M059J (cell line): ENCODE data around the gene EXD3. TPM values are rescaled to one million over a fixed set of nuclear protein-coding genes. Genes with fewer than 3 reads are reported as not detected.

Experiments
- DNase-seq: peaks from one replicate; pipeline ENCODE4 v3.0.0-alpha.2; 2012; ENCODE audit warnings: low read depth
- total RNA-seq: library from RNA; depleted of rRNA; stranded (reverse); fragments of >200 nt; shearing (Covaris generic); gene quantifications from 2 replicates; pipeline ENCODE4 v1.2.3, GENCODE V29; 2014

EXD3 gene
- total RNA-seq, 1 experiment from 2014 or later = 2.7 TPM

DNA sequence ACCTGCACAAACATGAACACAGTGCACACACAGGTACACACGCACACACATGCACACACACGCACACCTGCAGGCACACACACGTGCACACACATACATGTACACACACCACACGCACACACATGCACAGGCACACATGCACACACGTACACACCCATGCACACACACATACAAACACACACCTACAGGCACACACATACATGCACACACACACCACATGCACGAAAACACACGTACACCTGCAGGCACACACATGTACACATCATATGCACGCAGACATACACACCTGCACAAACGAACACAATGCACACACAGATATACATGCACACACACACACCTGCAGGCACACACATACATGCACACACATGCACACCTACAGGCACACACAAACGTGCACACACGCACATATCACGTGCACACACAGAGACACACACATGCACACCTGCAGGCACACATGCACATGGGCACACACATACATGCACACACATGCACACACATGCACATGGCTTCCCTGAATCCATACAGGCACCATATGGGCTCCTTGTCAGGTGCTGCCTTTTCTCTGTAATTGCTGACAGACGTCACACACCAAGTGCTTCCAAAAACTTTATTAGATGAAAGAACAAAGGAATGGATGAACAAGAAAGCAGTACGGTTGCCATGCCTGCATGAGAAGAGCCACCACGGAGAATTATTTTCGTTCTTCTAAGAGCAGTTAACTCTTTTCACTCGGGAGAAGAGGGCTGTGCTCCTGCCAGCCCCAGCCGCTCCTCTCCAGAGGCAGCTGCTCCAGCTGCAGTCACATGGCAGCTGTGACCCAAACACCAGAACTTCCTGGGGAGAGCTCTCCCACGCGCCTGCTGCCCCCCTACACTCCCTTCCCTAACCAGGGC lies 57.2 kb downstream of the EXD3 start:
- DNase-seq = no peak

DNA sequence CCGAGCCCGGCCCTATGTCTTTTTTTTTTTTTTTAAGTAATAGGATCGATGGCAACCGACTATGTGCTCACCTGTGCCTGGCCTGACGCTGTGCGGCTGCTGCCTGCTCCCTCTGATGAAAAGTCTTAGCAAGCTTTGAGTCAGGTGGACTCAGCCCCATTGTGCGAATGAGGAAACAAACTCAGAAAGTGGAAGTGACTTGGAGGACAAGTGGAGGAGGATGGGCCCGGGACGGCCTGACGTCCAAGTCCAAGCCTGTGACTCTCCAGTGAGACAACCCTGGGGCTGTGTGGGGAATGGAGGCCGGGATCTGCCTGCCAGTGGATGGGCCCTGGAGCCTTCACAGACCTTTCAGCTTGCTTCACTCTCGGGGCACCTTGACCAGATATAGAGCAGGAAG lies 57.9 kb downstream of the EXD3 start:
- no peak for DNase-seq

DNA sequence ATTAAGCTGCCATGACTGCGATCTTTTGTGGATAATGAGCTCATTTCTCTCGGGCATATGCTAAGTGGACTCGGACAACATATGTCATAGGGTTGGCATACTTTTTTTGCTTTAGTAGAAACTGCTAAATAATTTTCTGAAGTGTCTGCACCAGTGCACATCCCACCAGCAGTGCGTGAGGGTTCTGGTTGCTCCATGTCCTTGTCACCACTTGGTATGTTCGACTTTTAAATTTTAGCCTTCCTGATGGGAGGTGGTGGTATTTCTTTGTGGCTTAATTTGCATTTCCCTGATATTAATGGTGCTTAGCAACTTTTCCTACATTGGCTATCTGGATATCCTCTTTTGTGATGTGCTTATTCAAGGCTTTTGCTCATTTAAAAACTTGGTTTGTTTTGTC lies 63.1 kb downstream of the EXD3 start:
- no peak for DNase-seq

DNA sequence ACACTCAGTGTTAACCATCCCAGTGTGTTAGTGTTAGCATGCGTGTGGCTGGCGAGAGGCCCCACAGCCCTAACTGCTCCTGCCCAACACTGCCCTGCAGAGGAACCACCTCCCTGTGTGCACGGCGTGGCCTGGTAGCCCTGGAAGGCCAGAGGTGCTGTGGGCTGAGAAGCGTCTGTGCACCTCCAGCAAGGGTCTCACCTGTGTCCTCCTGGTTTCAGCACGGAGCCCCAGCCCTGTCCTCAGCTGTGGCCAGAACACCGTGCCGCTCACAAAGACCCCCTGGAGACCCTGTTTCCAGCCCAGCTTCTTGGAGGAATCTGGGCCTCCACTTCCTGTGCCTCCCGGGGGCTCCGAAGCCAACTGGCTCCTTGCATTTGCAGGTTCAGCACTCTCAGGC lies 64.8 kb downstream of the EXD3 start:
- no peak for DNase-seq

DNA sequence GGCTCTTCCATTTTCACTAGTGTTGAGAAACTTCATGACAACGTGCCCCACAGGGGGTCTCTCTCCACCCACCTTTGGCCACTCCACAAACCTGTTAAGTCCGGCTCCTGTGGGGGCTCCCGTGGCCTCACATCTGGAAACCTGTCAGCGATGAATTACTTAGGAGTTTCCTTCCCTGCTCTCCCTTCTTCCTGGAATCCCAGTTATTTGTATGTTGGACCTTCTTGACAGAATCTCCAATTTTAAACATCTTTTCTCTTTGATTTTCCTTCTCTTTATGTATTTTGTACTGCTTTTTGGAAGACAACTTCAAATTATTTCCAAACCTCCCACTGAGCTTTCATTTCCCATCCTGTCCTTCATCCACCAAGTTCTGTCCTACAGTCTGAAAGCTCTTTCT lies 65.8 kb downstream of the EXD3 start:
- DNase-seq = no peak

DNA sequence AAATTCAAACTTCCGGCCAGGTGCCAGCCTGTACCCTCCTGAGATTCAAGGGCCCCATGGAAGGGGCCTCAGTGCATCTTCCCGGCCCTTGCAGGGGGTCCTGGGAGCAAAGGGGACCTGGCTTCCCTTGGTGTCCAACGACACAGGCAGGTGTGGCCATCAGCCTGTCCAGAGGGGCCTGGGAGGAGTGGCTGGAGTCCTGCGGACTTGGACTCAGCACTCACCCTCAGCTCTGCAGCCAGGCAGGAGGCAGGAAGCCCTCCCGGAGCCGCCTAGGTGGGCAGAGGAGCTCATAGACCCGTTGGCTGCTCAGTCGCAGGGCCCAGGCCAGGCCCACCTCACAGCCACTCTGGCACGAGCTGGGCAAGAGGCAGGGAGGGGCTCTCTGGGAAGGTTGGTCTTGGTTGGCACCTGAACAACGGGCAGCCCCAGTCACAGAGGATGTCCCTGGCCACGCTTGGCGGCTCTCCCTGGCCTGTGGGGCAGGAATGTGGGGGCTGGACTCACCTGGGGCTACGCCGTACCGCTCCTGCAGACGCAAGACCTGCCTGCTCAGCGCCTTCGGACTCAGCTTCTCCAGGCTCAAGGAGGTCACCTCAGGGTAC lies 67.1 kb downstream of the EXD3 start:
- DNase-seq = no peak

DNA sequence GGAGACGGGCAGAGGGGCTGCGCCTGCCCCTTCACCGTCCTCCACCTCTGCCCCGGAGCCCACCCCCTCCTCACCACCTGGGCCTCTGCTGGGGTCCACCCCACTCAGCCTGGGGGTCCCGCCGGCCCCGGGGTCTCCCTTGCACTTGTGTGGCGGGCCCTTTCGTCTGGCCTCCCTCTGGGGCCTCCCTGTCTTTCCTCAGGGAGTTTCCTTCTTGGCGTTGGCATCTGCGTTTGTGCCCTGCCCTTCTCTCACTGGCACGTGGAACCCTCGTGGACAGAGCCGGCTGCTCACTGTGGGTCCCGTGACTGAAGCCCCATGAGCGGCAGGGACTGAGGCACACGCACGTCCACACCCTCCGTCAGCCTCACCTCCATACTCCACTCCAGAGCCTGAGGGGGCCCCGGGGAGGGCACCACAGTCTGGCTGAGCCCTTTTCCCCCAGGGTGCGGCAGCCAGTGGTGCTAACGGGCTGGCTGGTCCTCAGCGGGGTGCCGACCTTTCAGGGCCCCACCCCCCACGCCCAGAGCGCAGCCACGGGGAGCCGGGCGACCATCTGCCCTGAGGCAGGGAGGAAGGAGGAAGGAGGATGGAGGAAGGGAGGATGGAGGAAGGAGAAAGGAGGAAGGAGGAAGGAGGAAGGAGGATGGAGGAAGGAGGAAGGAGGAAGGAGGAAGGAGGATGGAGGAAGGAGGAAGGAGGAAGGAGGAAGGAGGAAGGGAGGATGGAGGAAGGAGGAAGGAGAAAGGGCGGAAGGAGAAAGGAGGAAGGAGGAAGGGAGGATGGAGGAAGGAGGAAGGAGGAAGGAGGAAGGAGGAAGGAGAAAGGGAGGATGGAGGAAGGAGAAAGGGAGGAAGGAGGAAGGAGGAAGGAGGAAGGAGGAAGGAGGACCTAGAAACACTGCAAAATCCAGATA lies 67.9 kb downstream of the EXD3 start:
- no peak for DNase-seq

DNA sequence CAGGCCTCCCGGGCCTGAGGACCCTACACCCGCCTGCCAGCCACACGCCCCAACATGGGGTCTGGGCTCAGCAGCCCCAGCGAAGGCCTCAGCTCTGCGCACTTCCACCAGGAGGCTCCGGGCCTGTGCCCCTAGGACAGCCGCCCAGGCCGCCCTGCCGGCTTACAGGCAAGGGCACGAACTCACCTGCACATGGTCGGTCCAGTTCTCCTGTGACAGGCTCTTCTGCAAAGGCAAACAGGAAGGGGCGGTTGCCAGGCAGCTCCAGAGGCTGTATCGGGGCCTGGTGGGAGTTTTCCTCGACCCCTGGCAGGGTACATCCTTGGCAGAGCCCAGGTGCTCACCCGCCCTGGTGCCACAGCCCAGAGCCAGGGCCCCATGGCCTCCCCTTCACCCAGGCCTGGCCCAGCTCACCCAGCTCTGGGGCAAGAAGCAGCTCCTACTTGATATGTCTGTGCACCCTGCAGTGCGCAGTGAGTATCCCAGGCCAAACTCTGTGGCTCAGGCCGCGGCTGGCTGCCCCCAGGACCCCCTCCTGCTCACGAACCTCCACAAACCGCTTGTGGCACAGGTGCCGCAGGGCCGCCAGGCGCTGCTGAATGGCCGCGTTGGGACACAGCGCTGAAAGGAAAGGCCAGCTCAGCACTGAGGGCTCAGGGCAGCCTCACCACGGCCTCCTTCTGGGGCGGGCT lies 68.7 kb downstream of the EXD3 start:
- no peak for DNase-seq

DNA sequence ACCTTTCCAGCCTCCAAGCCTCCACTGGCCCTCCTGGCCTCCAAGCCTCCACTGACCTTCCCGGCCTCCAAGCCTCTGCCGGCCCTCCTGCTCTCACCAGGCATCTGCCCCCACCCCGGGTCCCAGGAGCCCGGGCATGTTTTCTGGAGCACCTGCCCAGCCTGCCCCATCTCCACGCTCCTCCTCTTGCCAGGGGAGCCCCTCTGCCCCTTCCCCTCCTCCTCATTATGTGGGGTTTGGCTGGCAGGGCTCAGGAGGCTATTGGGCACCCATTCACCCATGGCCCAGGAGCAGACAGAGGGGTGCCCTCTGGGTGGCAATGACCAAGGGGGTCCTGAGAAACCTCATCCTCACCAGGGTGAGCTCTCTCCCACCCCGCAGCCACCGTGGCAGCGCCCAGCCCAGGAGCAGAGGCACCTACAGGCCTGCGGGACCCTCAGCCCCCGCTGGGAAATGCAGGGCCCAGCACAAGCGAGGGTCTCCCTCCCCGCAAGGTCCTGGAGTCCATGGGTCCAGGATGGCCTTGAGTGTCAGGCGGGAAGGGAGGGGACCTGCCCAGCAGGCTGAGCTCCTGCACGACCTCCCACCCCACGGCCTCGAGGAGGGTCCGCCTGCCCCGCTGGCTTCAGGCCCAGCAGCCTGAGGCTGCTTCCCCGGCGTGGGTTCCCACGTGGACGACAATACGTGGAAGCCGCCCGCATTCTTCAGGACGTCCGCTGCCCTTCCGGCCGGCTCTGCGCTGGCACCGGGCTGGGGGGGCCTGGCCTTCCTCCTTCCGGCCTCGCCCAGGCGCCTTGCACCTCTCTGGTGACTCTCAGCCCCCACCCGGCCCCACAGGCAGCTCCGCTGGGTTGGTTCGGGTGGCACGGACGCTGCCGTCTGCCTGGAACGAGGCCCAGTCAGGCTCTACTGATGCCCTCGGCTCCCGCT lies 69.5 kb downstream of the EXD3 start:
- DNase-seq = no peak

DNA sequence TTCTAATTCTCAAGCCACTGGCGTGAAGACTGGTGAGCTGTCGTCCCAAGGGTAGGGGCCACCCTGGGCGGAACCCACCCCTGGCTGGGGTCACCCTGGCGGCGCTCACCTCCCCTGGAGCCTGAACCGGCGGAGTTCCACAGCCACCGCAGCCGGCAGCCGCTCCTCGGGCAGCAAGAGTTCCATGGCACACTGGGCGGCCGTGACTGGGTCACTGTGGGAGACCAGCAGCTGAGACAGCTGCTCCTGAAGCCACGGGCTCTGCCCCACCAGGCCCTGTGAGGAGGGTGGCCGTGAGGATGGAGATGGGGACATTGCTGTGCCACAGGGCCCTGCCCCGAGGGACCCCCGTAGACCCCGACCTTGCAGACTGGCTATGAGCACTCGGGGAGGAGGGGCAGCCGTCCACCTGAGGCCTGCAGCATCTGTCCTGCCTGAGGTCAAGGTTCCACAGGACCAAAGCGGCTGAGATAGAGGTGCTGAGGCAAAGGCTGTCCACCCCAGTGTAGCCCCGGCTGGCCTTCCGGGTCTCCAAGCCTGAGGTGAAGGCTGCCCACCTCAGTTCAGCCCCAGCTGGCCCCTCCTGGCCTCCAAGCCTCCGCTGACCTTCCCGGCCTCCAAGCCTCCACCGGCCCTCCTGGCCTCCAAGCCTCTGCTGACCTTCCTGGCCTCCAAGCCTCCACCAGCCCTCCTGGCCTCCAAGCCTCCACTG lies 70.3 kb downstream of the EXD3 start:
- no peak for DNase-seq

DNA sequence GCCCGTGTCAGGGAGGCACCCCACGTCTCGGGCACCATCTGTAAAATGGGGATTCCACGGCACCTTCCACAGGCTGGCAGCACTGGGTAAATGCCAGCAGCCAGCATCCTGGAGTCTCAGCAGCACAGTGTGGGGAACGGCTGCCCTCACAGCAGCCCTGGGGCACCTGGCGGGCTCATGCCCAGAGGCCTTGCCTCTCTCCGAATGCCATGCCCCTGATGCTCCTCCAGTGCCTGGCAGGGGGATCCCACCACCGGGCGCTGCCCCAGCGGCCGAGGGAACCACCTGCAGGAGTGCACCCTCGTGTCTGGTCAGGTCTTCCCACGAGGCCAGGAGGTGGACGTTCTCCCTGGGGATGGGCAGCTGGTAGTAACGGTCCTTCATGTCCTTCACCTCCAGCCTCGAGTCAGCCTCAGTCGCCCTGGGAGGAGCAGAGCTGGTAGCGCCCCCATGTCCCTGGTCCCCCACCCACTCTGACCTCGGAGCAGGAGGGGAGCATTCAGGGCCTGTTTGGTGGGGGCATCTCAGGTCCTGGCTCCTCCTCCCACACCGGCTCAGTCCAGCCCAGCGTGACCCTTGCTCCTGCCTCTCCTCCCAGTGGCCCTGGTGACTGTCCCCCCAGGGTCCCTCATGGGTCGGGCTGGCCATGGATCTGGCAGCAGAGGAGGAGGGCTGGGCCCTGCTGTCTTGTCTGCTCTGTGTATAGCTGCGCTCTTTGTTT lies 71.0 kb downstream of the EXD3 start:
- DNase-seq = no peak

DNA sequence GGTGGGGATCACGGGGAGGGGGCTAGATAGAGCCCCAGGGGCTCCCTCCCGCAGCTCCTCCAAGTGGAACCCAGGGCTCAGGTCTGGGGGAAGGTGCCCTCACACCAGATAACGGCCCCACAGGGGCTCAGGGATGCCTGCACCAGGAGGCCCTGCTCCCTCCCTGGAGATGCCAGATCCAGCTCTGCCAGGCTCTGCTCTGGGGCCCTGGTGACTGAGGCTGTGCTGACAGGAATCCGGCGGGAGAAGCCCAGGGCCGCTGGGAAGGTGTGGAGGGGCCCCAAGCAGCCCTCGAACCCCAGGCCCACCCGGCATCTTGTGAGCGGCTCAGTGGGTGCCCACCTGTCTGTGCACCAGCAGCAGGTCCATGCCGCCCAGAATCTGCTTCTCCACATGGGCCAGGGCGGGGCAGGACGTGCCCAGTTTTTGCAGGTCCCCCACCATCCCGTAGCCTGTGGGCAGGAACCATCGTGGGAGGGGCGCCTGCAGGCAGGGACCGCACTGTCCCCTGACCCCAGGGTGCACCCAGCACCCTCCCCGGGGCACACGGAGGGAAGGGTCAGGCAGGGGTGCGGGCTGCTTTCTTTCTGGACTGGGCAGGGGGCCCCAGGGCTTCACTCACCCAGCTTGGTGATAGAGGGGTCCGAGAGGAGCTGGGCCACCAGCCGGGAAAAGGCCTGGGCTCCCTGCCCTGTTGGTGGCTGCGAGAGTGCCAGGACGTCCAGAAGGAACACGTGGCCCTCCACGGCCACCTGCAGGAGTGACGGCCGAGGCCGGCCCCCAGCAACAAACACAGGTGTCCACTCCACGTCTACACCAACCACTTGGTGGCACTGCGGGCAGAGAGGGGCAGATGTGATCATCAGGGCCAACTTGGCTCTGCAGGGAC lies 72.0 kb downstream of the EXD3 start:
- no peak for DNase-seq

DNA sequence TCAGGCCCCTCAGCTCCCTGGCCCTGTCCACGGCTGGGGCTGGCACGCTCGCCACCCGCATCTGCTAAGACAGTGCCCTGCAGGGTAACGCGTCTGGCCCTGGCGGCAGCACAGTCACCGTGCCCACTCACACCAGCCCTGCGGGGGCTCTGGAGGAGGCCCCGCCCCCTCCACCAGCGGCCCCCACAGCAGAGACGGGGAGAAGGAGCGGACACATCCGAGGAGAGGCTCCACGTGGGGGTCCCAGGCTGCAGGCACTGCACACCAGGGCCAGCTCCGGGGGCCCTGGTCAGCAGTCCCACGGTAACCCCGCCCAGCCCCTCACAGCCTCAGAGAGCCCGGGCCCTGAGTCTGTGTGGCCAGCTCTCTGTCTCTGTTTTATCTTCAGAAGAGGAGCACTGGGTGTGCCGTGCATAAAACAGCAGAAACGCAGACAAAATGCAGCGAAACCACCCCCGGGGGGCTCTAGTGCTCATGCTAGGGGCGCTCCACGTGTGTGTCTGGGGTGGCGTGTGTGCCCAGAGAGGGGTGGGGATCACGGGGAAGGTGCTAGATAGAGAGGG lies 73.4 kb downstream of the EXD3 start:
- no peak for DNase-seq

DNA sequence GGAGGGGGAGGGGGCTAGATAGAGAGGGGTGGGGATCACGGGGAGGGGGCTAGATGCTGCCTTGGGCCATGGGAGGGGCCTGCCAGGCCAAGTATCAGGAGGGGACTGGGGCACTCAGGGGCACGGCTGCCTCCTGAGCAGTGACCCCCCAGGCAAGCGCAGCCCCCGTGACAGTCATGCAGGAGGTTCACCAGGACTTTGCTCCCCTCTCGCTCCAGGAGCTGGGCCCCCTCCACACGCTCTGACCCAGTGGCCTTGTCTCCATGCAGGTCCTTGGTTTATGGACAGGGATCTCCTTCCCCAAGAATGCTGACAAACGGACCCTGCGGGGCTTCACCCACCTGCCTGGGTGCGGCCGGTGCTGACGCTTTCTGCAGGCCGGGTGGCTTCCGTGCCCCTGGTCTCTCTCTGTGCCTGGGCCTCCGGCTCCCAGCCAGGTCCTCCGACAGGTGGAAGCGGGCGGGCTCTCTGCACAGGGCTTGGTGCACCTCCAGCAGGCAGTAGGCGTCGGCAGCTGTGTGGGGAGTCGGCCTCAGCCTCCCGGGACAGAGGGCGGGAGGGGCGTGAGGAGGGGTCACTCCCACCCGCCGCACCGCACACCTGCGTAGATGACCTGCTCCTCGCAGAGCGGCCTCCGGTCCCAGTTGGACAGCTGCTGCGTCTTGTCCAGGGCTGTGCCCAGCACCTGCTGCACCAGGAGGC lies 74.0 kb downstream of the EXD3 start:
- DNase-seq = no peak

DNA sequence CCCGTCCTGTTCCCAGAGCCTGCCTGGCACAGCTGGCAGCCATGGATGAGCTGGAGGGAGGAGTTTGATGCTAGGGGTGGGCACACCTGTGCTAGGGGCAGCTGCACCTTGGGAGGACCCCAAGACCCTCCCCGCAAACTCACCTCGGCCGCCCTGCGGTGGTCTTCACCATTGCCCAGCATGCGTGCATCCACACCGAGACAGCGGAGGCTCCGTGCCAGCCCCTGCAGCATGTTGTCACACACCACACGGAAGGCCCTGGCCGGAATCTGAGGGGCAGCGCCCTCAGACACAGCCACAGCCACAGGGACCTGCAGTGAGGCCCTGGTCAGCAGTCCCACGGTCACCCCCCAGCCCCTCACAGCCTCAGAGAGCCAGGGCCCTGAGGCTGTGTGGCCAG lies 75.0 kb downstream of the EXD3 start:
- DNase-seq = no peak

DNA sequence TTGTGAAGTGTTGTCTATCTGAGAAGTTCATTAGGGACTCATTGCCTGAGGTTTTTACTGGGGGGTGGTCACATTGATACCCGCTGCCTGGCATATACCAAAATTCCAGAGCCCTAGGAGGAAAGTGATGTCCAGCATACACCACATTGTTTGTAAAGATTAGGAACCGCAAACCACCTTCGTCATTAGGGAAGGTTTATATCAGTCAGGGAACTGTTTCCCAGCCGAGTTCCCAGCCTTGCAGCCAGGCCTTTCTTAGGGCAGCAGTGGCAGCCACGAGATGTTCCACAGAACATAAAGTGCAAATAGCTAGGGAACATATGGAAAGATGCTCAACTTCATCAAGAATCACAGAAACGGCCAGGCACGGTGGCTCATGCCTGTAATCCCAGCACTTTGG lies 80.5 kb downstream of the EXD3 start:
- DNase-seq = no peak

DNA sequence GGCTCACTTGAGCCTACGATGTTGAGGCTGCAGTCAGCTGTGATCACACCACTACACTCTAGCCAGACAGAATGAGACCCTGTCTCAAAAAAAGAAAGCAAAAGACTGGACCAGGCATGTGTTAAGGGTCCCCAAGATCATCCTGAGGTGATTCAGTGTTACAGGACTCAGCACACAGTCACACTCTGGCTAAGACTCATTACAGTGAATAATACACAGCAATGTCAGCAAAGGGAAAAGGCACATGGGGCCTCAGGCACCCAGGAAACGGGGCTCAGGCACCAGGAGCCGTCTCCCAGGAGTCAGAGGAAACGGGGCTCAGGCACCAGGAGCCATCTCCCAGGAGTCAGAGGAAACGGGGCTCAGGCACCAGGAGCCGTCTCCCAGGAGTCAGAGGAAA lies 81.7 kb downstream of the EXD3 start:
- DNase-seq = no peak
